Fibroblast of skin of left biceps (primary cell): ENCODE measurements around the gene BACH2.

ENCODE experiments used
- DNase-seq, 2 experiments: peaks; one replicate each; pipeline ENCODE4 v3.0.0-alpha.2; 2013; ENCODE audit warnings: low read depth in 2 of 2

BACH2 gene

DNA sequence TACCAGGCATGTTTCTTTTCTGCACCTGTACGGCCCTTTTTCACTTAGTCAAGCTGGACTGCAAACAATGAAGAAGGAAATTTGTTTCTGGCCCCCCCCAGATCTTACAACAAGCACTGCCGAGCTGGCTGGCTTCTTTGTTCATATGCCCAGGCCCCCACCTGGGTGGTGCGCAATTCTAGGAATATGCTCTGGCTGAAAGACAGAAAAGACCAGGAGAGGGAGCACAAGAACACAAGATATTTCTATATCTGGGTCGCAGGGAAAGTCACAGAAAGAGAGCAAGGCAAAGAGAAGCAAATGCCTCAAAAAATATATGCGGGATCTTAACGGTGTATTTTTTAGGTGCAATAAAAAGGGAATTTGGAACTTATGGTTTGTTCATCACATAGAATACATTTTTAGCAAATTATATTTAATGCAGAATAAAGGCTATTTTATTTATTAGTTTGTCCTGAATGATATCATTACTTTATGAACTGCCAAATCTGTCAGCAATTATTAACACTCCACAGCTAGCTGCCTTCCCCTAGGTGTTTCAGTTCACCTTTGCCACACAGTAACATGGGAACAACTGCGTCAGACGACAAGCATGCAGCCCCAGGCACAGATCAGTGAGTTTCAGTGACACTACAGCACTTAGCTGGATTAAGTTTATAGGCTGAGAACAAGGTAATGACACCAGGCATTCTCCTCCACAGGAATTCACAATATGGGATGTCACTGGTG is 325.9 kb downstream of the BACH2 start:
- peak; percentile 24 to 26 for DNase-seq

- DNase-seq, result no peak
These were observed 326.6 kb downstream of the BACH2 start for GRCh38 chr6:89970072-89970471.

GRCh38 chr6:89966913-89967312 is 329.7 kb downstream of the BACH2 start:
- no peak for DNase-seq

- no peak for DNase-seq
These were observed 330.5 kb downstream of the BACH2 start for GRCh38 chr6:89966228-89966544.

DNA sequence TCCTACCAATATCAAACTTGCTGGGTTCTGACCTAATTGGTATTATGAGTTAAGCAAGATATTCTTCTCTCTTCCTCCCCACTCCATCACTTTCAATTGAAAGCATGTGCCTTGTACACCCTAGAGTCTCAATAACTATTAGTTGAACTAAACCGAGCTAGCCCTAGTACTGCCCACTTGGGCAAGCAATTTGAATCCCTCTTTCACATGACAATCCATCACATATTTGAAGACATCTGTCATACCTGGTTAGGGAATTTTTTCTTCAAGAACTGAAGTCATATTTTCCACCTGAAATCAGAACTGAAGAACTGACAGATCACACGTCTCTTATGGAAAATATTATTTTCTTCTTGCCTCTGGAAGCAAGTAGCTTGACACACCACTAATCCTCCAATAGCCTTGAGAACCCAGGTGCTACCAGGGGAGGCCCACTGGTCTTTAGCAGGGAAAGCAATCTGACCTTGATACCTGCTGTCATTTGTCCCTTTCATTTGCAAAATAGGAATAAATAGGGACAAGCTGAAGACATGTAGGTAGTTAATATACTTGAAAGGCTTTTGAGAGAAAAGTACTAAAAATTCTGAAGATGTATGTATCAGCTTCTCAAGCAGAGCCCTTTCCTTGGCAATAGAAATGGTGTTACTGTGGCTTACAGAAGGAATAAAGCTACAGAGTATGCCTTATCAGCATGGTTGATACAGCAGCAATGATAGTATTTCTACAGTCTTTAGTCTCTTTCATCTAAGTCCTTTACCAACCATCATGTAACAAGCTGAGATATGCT is 331.0 kb downstream of the BACH2 start:
- no peak for DNase-seq

DNA sequence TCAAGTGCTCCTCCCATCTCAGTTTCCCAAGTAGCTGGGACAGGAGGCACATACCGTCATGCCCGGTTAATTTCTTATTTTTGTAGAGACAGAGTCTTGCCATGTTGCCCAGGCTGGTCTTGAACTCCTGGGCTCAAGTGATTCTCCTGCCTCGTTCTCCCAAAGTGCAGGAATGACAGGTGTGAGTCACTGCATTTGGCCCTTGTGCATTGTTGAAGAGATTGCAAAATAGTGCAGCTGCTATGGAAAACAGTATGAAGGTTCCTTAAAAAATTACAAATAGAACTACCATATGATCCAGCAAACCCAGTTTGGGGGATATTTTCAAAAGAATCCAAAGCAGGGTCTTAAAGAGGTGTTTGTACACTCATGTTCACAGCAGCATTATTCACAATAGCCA is 333.3 kb downstream of the BACH2 start:
- no peak for DNase-seq

DNA sequence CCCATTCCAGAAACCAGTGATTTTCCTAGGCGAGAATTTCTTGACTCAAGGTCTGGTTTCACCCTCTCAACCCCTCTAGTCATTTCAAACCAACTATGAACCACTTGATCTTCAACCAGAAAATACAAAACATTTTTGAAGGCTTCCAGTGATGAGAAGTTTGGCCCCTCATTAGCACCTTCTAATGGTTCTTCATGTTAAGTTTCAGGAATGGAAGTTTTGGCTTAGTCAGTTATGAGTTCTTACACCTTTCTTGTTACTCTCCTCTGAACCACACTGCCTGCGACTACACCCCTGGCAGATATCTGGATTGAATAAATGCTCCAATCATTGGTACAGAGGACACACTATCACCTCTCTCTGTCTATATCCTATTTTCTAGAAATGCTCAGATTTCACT is 335.2 kb downstream of the BACH2 start:
- no peak for DNase-seq

DNA sequence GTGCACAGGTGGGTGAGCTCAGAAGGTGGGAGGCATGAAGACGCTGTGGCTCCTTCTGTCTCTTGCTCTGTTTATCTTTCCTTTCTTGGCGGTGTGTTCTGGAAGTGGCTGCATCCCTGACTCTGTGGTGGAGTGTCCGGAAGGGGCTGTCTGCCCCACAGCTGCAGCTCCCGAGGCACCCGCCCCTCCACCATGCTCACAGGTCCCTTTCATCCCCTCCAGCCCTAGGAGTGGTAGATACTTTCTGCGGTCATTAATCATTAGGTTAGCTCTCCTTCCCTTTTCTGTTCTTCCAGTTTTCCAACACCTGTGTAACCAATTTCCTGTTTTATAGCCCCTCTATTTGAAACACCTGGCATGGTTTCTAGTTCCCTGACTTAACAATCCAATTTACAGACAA is 336.8 kb downstream of the BACH2 start:
- no peak for DNase-seq

GRCh38 chr6:89956182-89956581 is 340.5 kb downstream of the BACH2 start:
- no peak for DNase-seq

DNA sequence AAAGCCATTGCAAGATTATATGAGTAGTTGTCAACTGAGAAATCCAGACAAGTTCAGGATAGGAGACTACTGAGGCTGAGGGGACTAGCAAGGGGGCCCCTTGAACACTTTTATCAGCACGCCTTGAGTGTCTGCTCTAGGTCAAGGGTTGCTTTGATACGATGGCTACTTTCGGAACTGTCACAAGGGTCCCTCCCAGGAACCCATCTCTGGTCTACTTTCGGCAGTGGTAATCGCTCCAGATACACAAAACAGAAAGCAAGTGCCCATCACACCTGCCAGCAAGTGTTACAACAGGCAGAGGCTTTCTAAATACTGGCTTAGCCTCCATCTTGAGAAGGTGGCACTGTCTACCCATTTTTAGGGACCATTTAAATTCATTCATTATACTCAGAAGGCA is 341.3 kb downstream of the BACH2 start:
- no peak for DNase-seq

DNA sequence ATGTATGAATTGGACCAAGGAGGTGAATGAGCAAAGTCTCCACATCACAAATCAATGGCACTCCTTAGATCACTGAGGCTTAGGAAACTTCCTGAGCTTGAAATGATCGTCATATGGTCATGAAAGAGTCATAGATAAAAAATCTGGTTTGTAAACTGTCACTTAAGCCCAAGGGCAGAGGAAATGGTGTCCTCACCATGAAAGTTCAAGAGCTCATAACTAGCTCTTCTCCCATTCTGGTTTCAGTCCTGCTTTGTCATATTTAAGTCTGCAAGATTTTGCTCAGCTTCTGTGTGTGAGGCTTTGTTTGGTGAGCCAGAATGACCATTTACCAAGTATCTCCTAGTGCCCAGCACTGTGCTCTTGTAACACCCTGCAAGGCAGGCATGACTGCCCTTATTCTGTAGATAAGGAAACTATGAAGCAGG is 341.9 kb downstream of the BACH2 start:
- no peak for DNase-seq

- peak; percentile 37 to 39 for DNase-seq
These were observed 344.0 kb downstream of the BACH2 start for GRCh38 chr6:89952686-89953085.

GRCh38 chr6:89952105-89952671 is 344.5 kb downstream of the BACH2 start:
- DNase-seq, result no peak

DNA sequence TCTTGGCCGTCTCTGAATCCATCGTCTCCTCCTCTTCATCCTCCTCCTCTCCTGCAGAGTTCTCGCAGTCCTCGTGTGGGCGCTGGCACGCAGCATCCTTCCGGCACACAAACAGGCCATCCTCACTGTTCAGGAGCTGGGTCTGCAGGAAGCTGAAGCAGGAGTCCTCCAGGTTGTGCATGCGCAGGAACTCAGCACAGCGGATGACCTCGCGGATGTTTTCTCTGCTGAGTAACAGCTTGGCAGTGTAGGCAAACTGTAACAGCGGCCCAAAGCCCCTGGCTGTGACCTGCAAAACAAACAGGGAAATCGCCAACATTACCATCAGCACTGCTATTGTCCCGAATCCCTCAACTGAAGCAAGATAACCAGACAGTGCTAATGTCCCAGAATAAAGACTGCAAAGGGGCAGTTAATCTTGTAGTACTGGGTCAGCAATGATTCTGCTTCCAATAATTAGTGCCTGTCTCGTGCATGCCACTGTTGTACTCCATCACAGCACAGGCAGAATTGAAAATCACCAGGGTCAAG is 345.0 kb downstream of the BACH2 start:
- DNase-seq, result no peak

DNA sequence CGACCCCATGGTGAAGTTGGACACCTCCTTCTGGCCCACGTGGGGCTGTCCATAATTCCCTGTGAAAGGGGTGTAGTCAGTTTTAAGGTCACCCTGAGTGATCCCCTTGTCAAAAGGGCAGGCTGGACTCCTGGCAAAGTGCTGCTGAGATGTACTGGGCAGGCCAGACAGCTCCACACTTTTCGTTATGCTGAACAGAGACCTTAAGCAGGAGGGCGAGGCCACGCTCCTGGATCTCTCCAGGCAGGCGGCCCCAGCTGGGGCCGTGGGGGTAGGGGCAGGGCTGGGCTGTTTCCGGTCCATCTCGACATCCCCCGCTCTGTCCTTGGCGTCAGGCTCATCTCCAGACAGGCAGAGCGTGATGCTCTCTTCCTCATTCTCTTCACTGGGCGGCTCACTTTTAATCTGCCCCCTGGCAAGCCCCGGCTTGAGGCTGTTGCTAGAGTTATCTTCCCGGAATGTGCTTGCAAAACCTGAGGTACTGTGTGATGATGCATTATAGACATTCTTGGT is 345.7 kb downstream of the BACH2 start:
- DNase-seq, result no peak

DNA sequence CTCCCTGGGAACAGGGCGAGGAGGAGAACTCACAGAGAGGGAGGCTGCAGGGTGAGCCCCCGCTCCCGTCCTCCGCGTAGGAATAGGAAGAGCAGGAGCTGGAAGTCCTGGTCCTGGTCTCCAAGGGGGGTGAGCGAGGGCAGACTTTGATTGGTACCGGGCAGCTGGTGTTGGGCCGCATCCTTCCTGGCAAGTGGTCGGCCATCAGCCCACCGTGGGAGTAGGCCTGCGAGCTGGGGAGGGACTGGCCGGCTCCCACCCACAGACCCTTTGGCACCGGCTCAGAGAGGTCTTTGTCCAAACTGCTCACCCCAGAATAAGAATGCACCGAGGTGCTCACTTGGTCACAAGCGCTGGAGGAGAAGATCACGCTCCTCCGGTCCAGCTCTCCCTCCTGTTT is 346.2 kb downstream of the BACH2 start:
- no peak for DNase-seq

DNA sequence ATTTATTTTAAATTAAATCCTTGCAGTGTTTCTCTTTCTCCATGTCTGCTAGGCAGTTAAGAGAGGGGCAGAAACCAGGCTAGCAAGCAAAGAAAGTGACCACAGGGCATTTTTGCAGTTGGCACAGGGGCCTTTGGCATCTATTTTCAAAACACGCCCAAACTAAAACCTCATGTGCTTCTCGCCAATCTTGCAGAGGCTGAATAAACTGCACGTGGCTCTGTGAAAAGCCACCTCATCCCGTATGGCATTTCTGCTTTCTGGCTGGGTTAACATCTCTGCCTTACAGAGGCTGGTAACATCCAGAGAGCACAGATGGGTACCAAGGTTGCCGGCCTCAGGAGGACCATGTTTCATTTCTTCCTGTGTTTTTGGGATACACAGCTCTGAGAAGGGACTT is 347.8 kb downstream of the BACH2 start:
- DNase-seq, result no peak

- no peak for DNase-seq
These were observed 351.7 kb downstream of the BACH2 start for GRCh38 chr6:89944826-89945407.

DNA sequence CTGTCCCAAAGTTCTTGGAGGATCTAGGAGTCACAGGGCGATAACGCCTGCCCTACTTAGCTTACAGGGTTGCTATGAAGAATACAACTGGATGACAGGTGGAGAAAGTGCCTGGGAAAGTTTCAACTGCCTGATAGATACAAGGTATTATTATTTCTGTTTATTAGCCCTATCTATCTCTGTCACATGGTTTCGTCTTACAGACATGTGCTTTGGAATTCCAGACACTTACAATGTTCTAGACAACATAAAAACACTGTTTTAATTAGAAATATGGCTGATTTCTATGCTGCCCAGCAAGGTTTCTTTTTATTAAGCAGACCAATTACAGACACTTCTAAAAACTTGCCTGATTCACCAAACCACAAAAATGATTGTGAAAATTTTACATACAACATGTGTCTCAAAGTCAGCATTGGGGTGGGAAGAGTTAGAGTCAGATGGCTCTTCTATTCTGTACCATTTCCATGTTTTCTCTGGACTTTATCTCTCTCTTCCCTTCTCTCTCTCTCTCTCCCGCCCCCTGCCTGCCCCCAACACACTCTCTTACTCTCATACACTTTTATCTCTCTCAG is 352.4 kb downstream of the BACH2 start:
- DNase-seq, result peak in 1 of 2 experiments; percentile 13

DNA sequence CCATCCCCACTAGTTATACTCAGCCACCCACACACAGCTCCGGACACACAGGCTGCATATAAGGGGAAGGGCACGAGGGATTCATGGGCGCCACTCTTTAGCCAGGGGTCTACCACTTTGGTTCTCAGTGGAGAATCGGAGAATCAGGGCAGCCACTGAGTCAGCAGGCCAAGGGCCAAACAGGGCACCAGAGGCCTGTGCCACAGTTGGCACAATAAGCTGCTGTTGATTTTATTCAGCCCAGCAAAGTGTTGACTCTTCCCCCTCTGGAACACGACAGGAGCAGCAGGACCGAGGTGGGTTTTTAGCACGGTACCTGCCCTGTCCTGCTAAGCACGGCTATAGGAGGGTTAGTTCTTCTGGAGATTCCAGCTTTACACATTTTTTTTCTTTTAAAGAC is 354.0 kb downstream of the BACH2 start:
- DNase-seq, result no peak

DNA sequence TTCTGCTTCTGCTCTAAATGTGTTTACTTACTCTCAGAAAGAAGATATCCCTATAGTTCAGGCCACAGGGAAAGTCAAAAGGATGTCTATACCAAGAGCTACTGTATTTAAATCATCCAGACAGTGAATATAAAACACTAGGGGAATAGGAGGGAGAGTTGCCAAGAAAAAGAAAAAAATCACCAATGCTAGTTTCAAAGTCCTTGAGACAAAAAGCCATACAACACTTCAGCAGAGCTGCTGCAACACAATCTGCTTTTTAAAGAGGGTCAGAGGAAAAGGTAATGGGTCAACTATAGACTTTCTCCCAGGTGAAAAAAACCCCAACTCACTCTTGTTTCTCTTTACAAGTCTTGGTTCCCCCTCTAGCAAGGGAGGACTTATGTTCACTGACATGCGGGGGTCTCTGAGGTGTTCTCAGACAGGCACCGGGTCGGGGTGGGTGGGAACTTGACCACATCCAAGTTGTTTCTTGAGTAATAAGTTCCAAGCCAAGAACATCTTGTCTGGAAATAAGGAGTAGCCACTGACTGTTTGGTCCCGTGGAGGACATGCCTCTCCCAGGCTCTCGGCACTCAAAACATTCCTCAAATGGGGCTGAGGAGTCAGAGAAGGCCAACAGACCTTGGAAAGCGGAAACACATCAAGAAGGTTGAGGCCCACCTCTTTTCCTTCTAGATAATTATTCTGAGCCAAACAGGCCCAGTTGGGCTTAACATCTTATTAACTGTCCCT is 354.7 kb downstream of the BACH2 start:
- DNase-seq, result no peak
